ENCODE results near the gene TTYH1.

DNA sequence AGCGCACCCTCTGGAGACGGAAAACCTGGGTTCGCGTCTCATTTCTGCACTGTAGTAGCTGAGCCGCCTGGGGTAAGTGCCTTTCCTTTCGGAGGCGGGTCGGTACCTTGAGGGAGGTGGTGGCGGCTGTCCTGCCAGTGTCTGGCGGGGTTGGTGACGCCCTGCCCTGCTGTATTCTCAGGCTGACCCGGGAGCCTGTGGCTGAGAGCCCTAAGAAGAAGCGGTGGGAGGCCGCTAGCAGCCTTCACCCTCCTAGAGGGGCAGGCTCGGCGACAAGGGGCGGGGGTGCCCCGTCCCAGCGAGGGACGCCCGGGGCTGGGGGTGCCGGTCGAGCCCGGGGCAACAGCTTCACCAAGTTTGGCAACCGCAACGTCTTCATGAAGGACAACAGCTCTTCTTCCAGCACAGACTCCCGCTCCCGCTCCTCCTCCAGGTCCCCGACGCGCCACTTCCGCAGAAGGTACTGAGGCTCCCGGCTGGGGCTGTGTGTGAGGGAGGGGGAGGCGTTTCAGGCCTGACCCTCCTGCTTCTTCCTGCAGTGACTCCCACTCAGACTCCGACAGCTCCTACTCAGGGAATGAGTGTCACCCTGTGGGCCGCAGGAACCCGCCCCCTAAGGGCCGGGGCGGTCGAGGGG, 40.6 kb downstream of the TTYH1 start:
- TF ChIP-seq, protein P1, sequence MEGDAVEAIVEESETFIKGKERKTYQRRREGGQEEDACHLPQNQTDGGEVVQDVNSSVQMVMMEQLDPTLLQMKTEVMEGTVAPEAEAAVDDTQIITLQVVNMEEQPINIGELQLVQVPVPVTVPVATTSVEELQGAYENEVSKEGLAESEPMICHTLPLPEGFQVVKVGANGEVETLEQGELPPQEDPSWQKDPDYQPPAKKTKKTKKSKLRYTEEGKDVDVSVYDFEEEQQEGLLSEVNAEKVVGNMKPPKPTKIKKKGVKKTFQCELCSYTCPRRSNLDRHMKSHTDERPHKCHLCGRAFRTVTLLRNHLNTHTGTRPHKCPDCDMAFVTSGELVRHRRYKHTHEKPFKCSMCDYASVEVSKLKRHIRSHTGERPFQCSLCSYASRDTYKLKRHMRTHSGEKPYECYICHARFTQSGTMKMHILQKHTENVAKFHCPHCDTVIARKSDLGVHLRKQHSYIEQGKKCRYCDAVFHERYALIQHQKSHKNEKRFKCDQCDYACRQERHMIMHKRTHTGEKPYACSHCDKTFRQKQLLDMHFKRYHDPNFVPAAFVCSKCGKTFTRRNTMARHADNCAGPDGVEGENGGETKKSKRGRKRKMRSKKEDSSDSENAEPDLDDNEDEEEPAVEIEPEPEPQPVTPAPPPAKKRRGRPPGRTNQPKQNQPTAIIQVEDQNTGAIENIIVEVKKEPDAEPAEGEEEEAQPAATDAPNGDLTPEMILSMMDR (IDR thresholded peaks at IDR 0.05): no peak
- no peak for TF ChIP-seq POLR2A (IDR thresholded peaks at IDR 0.05)

All from breast epithelium (tissue), 3 donors.